HepG2 (cell line): ENCODE results near the gene TTC28. TPM values are rescaled to one million over a fixed set of nuclear protein-coding genes. Genes with fewer than 3 reads are reported as not detected.

Experiments
- ATAC-seq: fragments of 200-7000 bp; cut with Tn5 transposase; 3 replicates; pipeline ENCODE4 v1.9.1; 2020; ENCODE audit warnings: mild to moderate bottlenecking, moderate library complexity
- BruUV-seq: library from RNA; stranded (reverse); fragments of 400-500 nt; replicated peaks from 2 replicates; lab custom pipeline; 2021; lab: Mats Ljungman, UMichigan
- CTCF ChIA-PET: fragments of 300-600 bp; formaldehyde crosslinking; extraction: SDS; loops from one replicate; lab custom pipeline; 2021; ENCODE audit warnings: low total read pairs, inconsistent platforms, low intra/inter-chr PET ratio; lab: Yijun Ruan, JAX
- POLR2A ChIA-PET: fragments of 350-600 bp; sonication (Branson Sonifier 250); formaldehyde crosslinking; loops from one replicate; lab custom pipeline; 2020; ENCODE audit warnings: antibody characterized with exemption, inconsistent platforms; lab: Yijun Ruan, JAX
- DNase-seq: peaks from one replicate; pipeline ENCODE4 v3.0.0-alpha.2; 2015; ENCODE audit warnings: low spot score
- FAIRE-seq: peaks from 3 replicates; lab custom pipeline; 2011; peaks lifted over from hg19 to GRCh38; lab: Jason Lieb, UNC
- H2AFZ ChIP-seq: one replicate; pipeline ENCODE4 v1.6.1; 2011; ENCODE audit warnings: low read length, inconsistent platforms
- H3K27ac ChIP-seq: fragments of 300-600 bp; 3 replicates; pipeline ENCODE4 v1.8.0; 2011; ENCODE audit warnings: mixed run types, mild to moderate bottlenecking, mixed read lengths, low read length, inconsistent platforms; ENCODE audit not compliant: insufficient read depth; ENCODE audit errors: extremely low read length
- H3K27me3 ChIP-seq, 2 experiments: fragments of 200-600 bp in 1 of 2; 2 replicates in 1 of 2; 3 replicates in 1 of 2; pipeline versions ENCODE4 v1.6.0 to v1.8.0; 2011; ENCODE audit warnings: low read length in 2 of 2, mild to moderate bottlenecking in 2 of 2, moderate library complexity in 2 of 2, inconsistent platforms in 1 of 2; ENCODE audit not compliant: insufficient read depth in 2 of 2, control insufficient read depth in 1 of 2
- H3K36me3 ChIP-seq, 2 experiments: fragments of 200-600 bp in 1 of 2; replicated peaks in 1 of 2; 2 replicates in 1 of 2; 3 replicates in 1 of 2; pipeline versions ENCODE4 v1.5.1 to v1.8.0; 2011; ENCODE audit warnings: low read length in 2 of 2, inconsistent platforms in 1 of 2; ENCODE audit not compliant: insufficient read depth in 2 of 2, control insufficient read depth in 1 of 2
- H3K4me1 ChIP-seq: 2 replicates; pipeline ENCODE4 v1.5.1; 2012; ENCODE audit warnings: low read length, inconsistent platforms; ENCODE audit not compliant: insufficient read depth
- H3K4me2 ChIP-seq: 2 replicates; pipeline ENCODE4 v1.6.0; 2011; ENCODE audit warnings: low read depth, low read length, inconsistent platforms
- H3K4me3 ChIP-seq, 3 experiments: fragments of 200-600 bp in 1 of 3; sonication (generic), shearing (Covaris generic) in 1 of 3; replicated peaks in 1 of 3; 2 replicates each; pipeline ENCODE4 v1.5.1; 2011 to 2016; ENCODE audit warnings: low read length in 3 of 3, inconsistent platforms in 2 of 3, low read depth in 2 of 3, mild to moderate bottlenecking in 2 of 3, control low read depth in 1 of 3, mixed read lengths in 1 of 3; ENCODE audit not compliant: insufficient read depth in 1 of 3
- H3K79me2 ChIP-seq: one replicate; pipeline ENCODE4 v1.6.1; 2011; ENCODE audit warnings: low read length, inconsistent platforms; ENCODE audit not compliant: insufficient read depth
- H3K9ac ChIP-seq: 2 replicates; pipeline ENCODE4 v1.6.0; 2011; ENCODE audit warnings: mild to moderate bottlenecking, low read depth, low read length, inconsistent platforms; ENCODE audit not compliant: insufficient read depth
- H3K9me3 ChIP-seq: 2 replicates; pipeline ENCODE4 v1.5.1; 2012; ENCODE audit warnings: mild to moderate bottlenecking, low read length
- H4K20me1 ChIP-seq: 2 replicates; pipeline ENCODE4 v1.6.0; 2011; ENCODE audit warnings: inconsistent platforms, mild to moderate bottlenecking, low read length, moderate library complexity; ENCODE audit not compliant: insufficient read depth
- ATM ChIP-seq: fragments of 450-650 bp; IDR thresholded peaks from 2 replicates; pipeline ENCODE4 v1.7.1; 2017; ENCODE audit warnings: mild to moderate bottlenecking, borderline replicate concordance
- FOSL2 ChIP-seq: sonication (generic); formaldehyde crosslinking; IDR thresholded peaks from 2 replicates; pipeline ENCODE4 v1.4.0; 2020; ENCODE audit warnings: missing genetic modification reagents
- FOXP4 ChIP-seq: sonication (generic); formaldehyde crosslinking; IDR thresholded peaks from 2 replicates; pipeline ENCODE4 v1.4.0; 2020; ENCODE audit warnings: missing genetic modification reagents
- JDP2 ChIP-seq: sonication (generic); formaldehyde crosslinking; IDR thresholded peaks from 2 replicates; pipeline ENCODE4 v1.8.1; 2022; ENCODE audit warnings: missing genetic modification reagents, borderline replicate concordance
- MAFG ChIP-seq: sonication (generic); formaldehyde crosslinking; IDR thresholded peaks from 2 replicates; pipeline ENCODE4 v1.5.1; 2020; ENCODE audit warnings: mild to moderate bottlenecking, missing genetic modification reagents
- RBFOX2 ChIP-seq: fragments of 200-400 bp; formaldehyde crosslinking; IDR thresholded peaks from 2 replicates; pipeline ENCODE4 v1.6.1; 2017; ENCODE audit warnings: low read depth, mild to moderate bottlenecking, low read length
- SSRP1 ChIP-seq: IDR thresholded peaks from 2 replicates; pipeline ENCODE4 v1.6.1; 2016; ENCODE audit warnings: control low read depth
- TBP ChIP-seq: sonication (generic); formaldehyde crosslinking; IDR thresholded peaks from 2 replicates; pipeline ENCODE4 v1.5.0; 2020; ENCODE audit warnings: missing genetic modification reagents
- ZNF17 ChIP-seq: sonication (generic); formaldehyde crosslinking; IDR thresholded peaks from 2 replicates; pipeline ENCODE4 v1.5.0; 2020; ENCODE audit warnings: mild to moderate bottlenecking, missing genetic modification reagents
- ZNF510 ChIP-seq: sonication (generic); formaldehyde crosslinking; IDR thresholded peaks from 2 replicates; pipeline ENCODE4 v1.4.0; 2020; ENCODE audit warnings: low read depth, mild to moderate bottlenecking, missing genetic modification reagents
- ZNF543 ChIP-seq: sonication (generic); formaldehyde crosslinking; IDR thresholded peaks from 2 replicates; pipeline ENCODE4 v1.4.0; 2020; ENCODE audit warnings: mild to moderate bottlenecking, missing genetic modification reagents
- ZNF549 ChIP-seq: sonication (generic); formaldehyde crosslinking; IDR thresholded peaks from 2 replicates; pipeline ENCODE4 v1.5.0; 2020; ENCODE audit warnings: missing genetic modification reagents
- ZNF557 ChIP-seq: sonication (generic); formaldehyde crosslinking; IDR thresholded peaks from 2 replicates; pipeline ENCODE4 v1.4.0; 2020; ENCODE audit warnings: missing genetic modification reagents
- ZNF576 ChIP-seq: sonication (generic); formaldehyde crosslinking; IDR thresholded peaks from 2 replicates; pipeline ENCODE4 v1.4.0; 2020; ENCODE audit warnings: mild to moderate bottlenecking, missing genetic modification reagents
- ZNF672 ChIP-seq: sonication (generic); formaldehyde crosslinking; IDR thresholded peaks from 2 replicates; pipeline ENCODE4 v1.8.1; 2022; ENCODE audit warnings: missing genetic modification reagents
- ZNF772 ChIP-seq: sonication (generic); formaldehyde crosslinking; IDR thresholded peaks from 2 replicates; pipeline ENCODE4 v1.5.0; 2020; ENCODE audit warnings: mild to moderate bottlenecking, missing genetic modification reagents
- ZSCAN22 ChIP-seq: sonication (generic); formaldehyde crosslinking; IDR thresholded peaks from 2 replicates; pipeline ENCODE4 v1.4.0; 2020; ENCODE audit warnings: mild to moderate bottlenecking, missing genetic modification reagents
- WGBS: methylation state at CpG from one replicate; pipeline ENCODE4 v1.1.6; 2017; ENCODE audit warnings: low lambda C conversion rate; 5-methylcytosine and 5-hydroxymethylcytosine counted together
- in situ Hi-C: cut with HindIII; loops from 2 replicates; pipeline ENCODE4 v1.10.0; 2017; ENCODE audit warnings: low pct_unique_long_range_greater_than_20kb; ENCODE audit not compliant: extremely low pct_ligation_motif_present
- intact Hi-C: fragments of 100-400 bp; cut with micrococcal nuclease; formaldehyde crosslinking; loops from one replicate; pipeline ENCODE4 v1.10.0; 2022; ENCODE audit not compliant: unreplicated experiment
- polyA plus RNA-seq, 8 experiments: library from polyadenylated mRNA; depleted of rRNA in 3 of 8; stranded (reverse) in 7 of 8; unstranded in 1 of 8; fragments of >200 nt; fragmentation: Illumina TruSeq in 4 of 8; extraction: Trizol in 4 of 8; gene quantifications; 2 replicates each; pipeline versions ENCODE4 v1.2.1 to v1.2.3, GENCODE V29; 2011 to 2016; ENCODE audit warnings: low read depth in 4 of 8, missing spikeins in 1 of 8, mixed read lengths in 1 of 8; ENCODE audit not compliant: insufficient read depth in 1 of 8
- total RNA-seq, 5 experiments: library from RNA; depleted of rRNA; stranded (reverse); fragments of >200 nt; fragmentation: Illumina TruSeq; extraction: Trizol; gene quantifications; 2 replicates each; pipeline ENCODE4 v1.2.3, GENCODE V29; 2016; ENCODE audit warnings: low read depth in 1 of 5
- TF ChIP-seq, protein P1 (sequence below): sonication (generic); formaldehyde crosslinking; IDR thresholded peaks from 2 replicates; pipeline ENCODE4 v1.5.1; 2020; ENCODE audit warnings: missing genetic modification reagents, mild to moderate bottlenecking, borderline replicate concordance
- TF ChIP-seq, protein P2 (sequence below): sonication (generic); formaldehyde crosslinking; IDR thresholded peaks from 2 replicates; pipeline ENCODE4 v1.4.0; 2020; ENCODE audit warnings: missing genetic modification reagents

The TTC28 gene
- total and polyA plus RNA-seq, 2 of the 13 experiments (the other 11 are each of a cell fraction or from before 2014, with no cell fraction given): 4.2 to 13.1 TPM

DNA sequence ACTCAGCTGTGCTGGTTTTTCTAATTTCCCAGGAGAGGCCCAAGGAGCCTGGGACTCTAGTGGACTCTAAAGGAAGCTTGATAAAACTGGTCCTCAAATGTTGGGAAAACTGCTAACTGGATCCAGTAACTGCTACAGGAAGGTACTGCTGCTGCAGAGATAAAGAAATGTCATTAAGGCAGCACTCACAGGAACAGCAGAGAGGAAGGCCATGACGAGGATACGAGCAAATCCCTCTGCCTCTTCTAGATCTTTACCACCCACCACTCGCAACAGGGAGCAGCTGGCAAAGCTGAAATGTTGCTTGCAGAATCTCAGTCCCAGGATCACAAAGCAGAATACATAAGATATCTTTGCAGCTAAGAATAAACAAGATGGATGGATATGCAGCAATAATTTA, 23.5 kb downstream of the TTC28 start:
- 97% methylated on average over 3 of the region's 3 CpGs for WGBS
- intact Hi-C loops: no loop called here
- Histone ChIP-seq H3K27ac (no peak overlapping the region), H4K20me1 (no peaks in the 10 kb centered on the region), H3K27me3 (no peaks in the 10 kb centered on the region), H3K9ac (no peak overlapping the region), H3K4me2 (no peak overlapping the region), H3K4me3 (no peak overlapping the region), H3K79me2 (peaks cover 14% of the 10 kb centered on the region), H2AFZ (no peak overlapping the region), H3K9me3 (no peaks in the 10 kb centered on the region), H3K36me3 (no peaks in the 10 kb centered on the region; a peak in 1 of 5 replicates), H3K4me1 (peaks cover 11% of the 10 kb centered on the region)
- ChIA-PET CTCF (no interaction called here), POLR2A (no interaction called here)
- no TSS peak for BruUV-seq
- FAIRE-seq (no peak), DNase-seq (no peak), ATAC-seq (no peak)
- in situ Hi-C loops: no loop called here
- no peak for TF ChIP-seq MAFG
- TF ChIP-seq ATM: no peak
- no peak for TF ChIP-seq ZSCAN22 (CRISPR knock-in tag)
- TF ChIP-seq ZNF772 (CRISPR knock-in tag): no peak
- TF ChIP-seq RBFOX2: no peak
- TF ChIP-seq TBP (CRISPR knock-in tag): no peak
- TF ChIP-seq ZNF543 (CRISPR knock-in tag): no peak
- no peak for TF ChIP-seq ZNF576 (CRISPR knock-in tag)
- TF ChIP-seq FOSL2 (CRISPR knock-in tag): no peak
- TF ChIP-seq, protein P1, sequence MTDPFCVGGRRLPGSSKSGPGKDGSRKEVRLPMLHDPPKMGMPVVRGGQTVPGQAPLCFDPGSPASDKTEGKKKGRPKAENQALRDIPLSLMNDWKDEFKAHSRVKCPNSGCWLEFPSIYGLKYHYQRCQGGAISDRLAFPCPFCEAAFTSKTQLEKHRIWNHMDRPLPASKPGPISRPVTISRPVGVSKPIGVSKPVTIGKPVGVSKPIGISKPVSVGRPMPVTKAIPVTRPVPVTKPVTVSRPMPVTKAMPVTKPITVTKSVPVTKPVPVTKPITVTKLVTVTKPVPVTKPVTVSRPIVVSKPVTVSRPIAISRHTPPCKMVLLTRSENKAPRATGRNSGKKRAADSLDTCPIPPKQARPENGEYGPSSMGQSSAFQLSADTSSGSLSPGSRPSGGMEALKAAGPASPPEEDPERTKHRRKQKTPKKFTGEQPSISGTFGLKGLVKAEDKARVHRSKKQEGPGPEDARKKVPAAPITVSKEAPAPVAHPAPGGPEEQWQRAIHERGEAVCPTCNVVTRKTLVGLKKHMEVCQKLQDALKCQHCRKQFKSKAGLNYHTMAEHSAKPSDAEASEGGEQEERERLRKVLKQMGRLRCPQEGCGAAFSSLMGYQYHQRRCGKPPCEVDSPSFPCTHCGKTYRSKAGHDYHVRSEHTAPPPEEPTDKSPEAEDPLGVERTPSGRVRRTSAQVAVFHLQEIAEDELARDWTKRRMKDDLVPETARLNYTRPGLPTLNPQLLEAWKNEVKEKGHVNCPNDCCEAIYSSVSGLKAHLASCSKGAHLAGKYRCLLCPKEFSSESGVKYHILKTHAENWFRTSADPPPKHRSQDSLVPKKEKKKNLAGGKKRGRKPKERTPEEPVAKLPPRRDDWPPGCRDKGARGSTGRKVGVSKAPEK (CRISPR knock-in tag): no peak
- no peak for TF ChIP-seq SSRP1 (CRISPR knock-in tag)
- no peak for TF ChIP-seq ZNF557 (CRISPR knock-in tag)
- TF ChIP-seq ZNF17: no peak
- TF ChIP-seq JDP2: no peak
- TF ChIP-seq, protein P2, sequence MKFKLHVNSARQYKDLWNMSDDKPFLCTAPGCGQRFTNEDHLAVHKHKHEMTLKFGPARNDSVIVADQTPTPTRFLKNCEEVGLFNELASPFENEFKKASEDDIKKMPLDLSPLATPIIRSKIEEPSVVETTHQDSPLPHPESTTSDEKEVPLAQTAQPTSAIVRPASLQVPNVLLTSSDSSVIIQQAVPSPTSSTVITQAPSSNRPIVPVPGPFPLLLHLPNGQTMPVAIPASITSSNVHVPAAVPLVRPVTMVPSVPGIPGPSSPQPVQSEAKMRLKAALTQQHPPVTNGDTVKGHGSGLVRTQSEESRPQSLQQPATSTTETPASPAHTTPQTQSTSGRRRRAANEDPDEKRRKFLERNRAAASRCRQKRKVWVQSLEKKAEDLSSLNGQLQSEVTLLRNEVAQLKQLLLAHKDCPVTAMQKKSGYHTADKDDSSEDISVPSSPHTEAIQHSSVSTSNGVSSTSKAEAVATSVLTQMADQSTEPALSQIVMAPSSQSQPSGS (CRISPR knock-in tag): no peak
- no peak for TF ChIP-seq ZNF549
- TF ChIP-seq FOXP4: no peak
- TF ChIP-seq ZNF672 (CRISPR knock-in tag): no peak
- TF ChIP-seq ZNF510 (CRISPR knock-in tag): no peak
